ENCODE data around the gene VPS37D. TPM values are rescaled to one million over a fixed set of nuclear protein-coding genes. Genes with fewer than 3 reads are reported as not detected.

The VPS37D gene
- total RNA-seq, 1 experiment from 2014 or later = 5.7 TPM

GRCh38 chr7:73721377-73721817 lies 53.8 kb downstream of the VPS37D start:
- H3K4me3 Mint-ChIP-seq = no peak overlapping the region
- no peak for DNase-seq (ENCODE audit: low spot score)
- peaks cover 42% of the 10 kb centered on the region for H3K27me3 Mint-ChIP-seq (ENCODE audit: low read depth)
- H3K4me1 Mint-ChIP-seq = no peaks in the 10 kb centered on the region
- no peaks in the 10 kb centered on the region for H3K9me3 Mint-ChIP-seq
- ChIA-PET POLR2A (no interaction called here), CTCF (interaction anchor here (0.9 to 1.2 kb wide), 2 partner anchors 37 to 114 kb away, joined by 4 read pairs; no protein-coding TSS in a partner anchor)
- TF ChIP-seq ZNF281 (CRISPR knock-in tag; IDR thresholded peaks at IDR 0.05) (no peak), HMGXB4 (CRISPR knock-in tag; IDR thresholded peaks at IDR 0.05) (no peak), MXD4 (CRISPR knock-in tag; IDR thresholded peaks at IDR 0.05; ENCODE audit: borderline replicate concordance) (no peak), PREB (CRISPR knock-in tag; IDR thresholded peaks at IDR 0.05; ENCODE audit: borderline replicate concordance) (no peak), TCF7 (CRISPR knock-in tag; IDR thresholded peaks at IDR 0.05; ENCODE audit: low read depth) (no peak), ZSCAN18 (CRISPR knock-in tag; IDR thresholded peaks at IDR 0.05) (no peak), RORB (CRISPR knock-in tag; IDR thresholded peaks at IDR 0.05) (no peak), NFATC4 (CRISPR knock-in tag; IDR thresholded peaks at IDR 0.05) (no peak), NR2C2 (CRISPR knock-in tag; IDR thresholded peaks at IDR 0.05) (no peak), NFYB (CRISPR knock-in tag; conservative IDR thresholded peaks at IDR 0.05; ENCODE audit: low read depth) (no peak)
- TF ChIP-seq, protein P1, sequence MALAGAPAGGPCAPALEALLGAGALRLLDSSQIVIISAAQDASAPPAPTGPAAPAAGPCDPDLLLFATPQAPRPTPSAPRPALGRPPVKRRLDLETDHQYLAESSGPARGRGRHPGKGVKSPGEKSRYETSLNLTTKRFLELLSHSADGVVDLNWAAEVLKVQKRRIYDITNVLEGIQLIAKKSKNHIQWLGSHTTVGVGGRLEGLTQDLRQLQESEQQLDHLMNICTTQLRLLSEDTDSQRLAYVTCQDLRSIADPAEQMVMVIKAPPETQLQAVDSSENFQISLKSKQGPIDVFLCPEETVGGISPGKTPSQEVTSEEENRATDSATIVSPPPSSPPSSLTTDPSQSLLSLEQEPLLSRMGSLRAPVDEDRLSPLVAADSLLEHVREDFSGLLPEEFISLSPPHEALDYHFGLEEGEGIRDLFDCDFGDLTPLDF (CRISPR knock-in tag; IDR thresholded peaks at IDR 0.05) = no peak
- TF ChIP-seq, protein P2, sequence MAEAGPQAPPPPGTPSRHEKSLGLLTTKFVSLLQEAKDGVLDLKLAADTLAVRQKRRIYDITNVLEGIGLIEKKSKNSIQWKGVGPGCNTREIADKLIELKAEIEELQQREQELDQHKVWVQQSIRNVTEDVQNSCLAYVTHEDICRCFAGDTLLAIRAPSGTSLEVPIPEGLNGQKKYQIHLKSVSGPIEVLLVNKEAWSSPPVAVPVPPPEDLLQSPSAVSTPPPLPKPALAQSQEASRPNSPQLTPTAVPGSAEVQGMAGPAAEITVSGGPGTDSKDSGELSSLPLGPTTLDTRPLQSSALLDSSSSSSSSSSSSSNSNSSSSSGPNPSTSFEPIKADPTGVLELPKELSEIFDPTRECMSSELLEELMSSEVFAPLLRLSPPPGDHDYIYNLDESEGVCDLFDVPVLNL (CRISPR knock-in tag; IDR thresholded peaks at IDR 0.05; ENCODE audit: borderline replicate concordance, low read depth) = no peak
- TF ChIP-seq, protein P3, sequence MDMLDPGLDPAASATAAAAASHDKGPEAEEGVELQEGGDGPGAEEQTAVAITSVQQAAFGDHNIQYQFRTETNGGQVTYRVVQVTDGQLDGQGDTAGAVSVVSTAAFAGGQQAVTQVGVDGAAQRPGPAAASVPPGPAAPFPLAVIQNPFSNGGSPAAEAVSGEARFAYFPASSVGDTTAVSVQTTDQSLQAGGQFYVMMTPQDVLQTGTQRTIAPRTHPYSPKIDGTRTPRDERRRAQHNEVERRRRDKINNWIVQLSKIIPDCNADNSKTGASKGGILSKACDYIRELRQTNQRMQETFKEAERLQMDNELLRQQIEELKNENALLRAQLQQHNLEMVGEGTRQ (CRISPR knock-in tag; IDR thresholded peaks at IDR 0.05) = no peak
- no peaks in the 10 kb centered on the region for H3K36me3 Mint-ChIP-seq
- no peak for ATAC-seq
- H3K27ac Mint-ChIP-seq = no peak overlapping the region

Small RNA genes lying within 50 kb of the gene (microRNA-seq; reads per million reads assigned to microRNA genes)
- gene MIR4284 (ENCODE audit: borderline number of aligned reads) = not detected

Other genes with a start within 250 kb of the VPS37D start
- 4.0 to 5.2 TPM (median 4.5 TPM) in 3 replicates for gene FZD9, start 234.1 kb upstream of the VPS37D start, total RNA-seq (2021)
- 64.9 to 66.5 TPM (median 66.3 TPM) in 3 replicates for gene BAZ1B, start 145.5 kb upstream of the VPS37D start, total RNA-seq (2021)
- gene BCL7B, start 110.1 kb upstream of the VPS37D start, total RNA-seq (2021) = 26.0 to 28.5 TPM (median 27.7 TPM) in 3 replicates
- gene TBL2, start 89.3 kb upstream of the VPS37D start, total RNA-seq (2021) = 28.6 to 32.3 TPM (median 29.0 TPM) in 3 replicates
- gene MLXIPL, start 43.3 kb upstream of the VPS37D start, total RNA-seq (2021) = 20.4 to 26.6 TPM (median 23.8 TPM) in 3 replicates
- gene DNAJC30, start 15.6 kb downstream of the VPS37D start, total RNA-seq (2021) = 6.8 to 7.1 TPM (median 6.8 TPM) in 3 replicates
- 80.5 to 91.9 TPM (median 84.4 TPM) in 3 replicates for gene BUD23, start 15.8 kb downstream of the VPS37D start, total RNA-seq (2021)
- gene STX1A, start 51.8 kb downstream of the VPS37D start, total RNA-seq (2021) = 17.7 to 20.4 TPM (median 18.5 TPM) in 3 replicates
- gene ABHD11, start 71.0 kb downstream of the VPS37D start, total RNA-seq (2021) = 23.8 to 27.6 TPM (median 26.5 TPM) in 3 replicates
- gene CLDN3, start 102.4 kb downstream of the VPS37D start, total RNA-seq (2021) = 20.7 to 35.1 TPM (median 34.8 TPM) in 3 replicates
- 32.0 to 54.3 TPM (median 52.5 TPM) in 3 replicates for gene CLDN4, start 163.2 kb downstream of the VPS37D start, total RNA-seq (2021)
- 4.3 to 7.7 TPM (median 6.6 TPM) in 3 replicates for gene METTL27, start 174.7 kb downstream of the VPS37D start, total RNA-seq (2021)
- 0.28 TPM in 1 of 3 replicates, not detected in the others for gene TMEM270, start 193.3 kb downstream of the VPS37D start, total RNA-seq (2021)

All from WTC11 (cell line).